SK-N-SH (cell line): ENCODE measurements around the gene WDR48.

ENCODE experiments used
- ELF1 ChIP-seq: IDR thresholded peaks from 2 replicates; pipeline ENCODE4 v1.4.0; 2012
- EP300 ChIP-seq, 2 experiments: IDR thresholded peaks; 2 replicates each; pipeline versions ENCODE4 v1.4.0 to v1.6.1; 2012; ENCODE audit warnings: borderline replicate concordance in 1 of 2, low read depth in 1 of 2, low read length in 1 of 2
- EZH2phosphoT487 ChIP-seq: fragments of 200-600 bp; sonication (generic); IDR thresholded peaks from 2 replicates; pipeline ENCODE4 v1.6.1; 2017; ENCODE audit warnings: low read depth, mixed run types, mild to moderate bottlenecking, antibody characterized with exemption, moderate library complexity, borderline replicate concordance
- MEF2A ChIP-seq: IDR thresholded peaks from 2 replicates; pipeline ENCODE4 v1.4.0; 2012; ENCODE audit warnings: low read depth, borderline replicate concordance
- POLR2AphosphoS5 ChIP-seq: IDR thresholded peaks from 2 replicates; pipeline ENCODE4 v1.6.1; 2012; ENCODE audit warnings: low read depth, low read length
- RCOR1 ChIP-seq: fragments of 150-350 bp; IDR thresholded peaks from 2 replicates; pipeline ENCODE4 v1.6.1; 2017; ENCODE audit warnings: antibody characterized with exemption, low read length
- RFX5 ChIP-seq: IDR thresholded peaks from 2 replicates; pipeline ENCODE4 v1.6.1; 2012; ENCODE audit warnings: mild to moderate bottlenecking, improper control_type of control experiment, low read length
- SIN3A ChIP-seq: IDR thresholded peaks from 2 replicates; pipeline ENCODE4 v1.6.1; 2012; ENCODE audit warnings: low read depth, mild to moderate bottlenecking, low read length, moderate library complexity, borderline replicate concordance
- TF ChIP-seq, protein P1 (sequence below): fragments of 200-600 bp; sonication (generic); IDR thresholded peaks from 2 replicates; pipeline ENCODE4 v1.6.1; 2017; ENCODE audit warnings: antibody characterized with exemption, mild to moderate bottlenecking, moderate library complexity
- TF ChIP-seq, protein P2 (sequence below): fragments of 150-350 bp; IDR thresholded peaks from 2 replicates; pipeline ENCODE4 v1.6.1; 2017; ENCODE audit warnings: antibody characterized with exemption, low read length, low read depth, borderline replicate concordance
- TF ChIP-seq, protein P3 (sequence below): IDR thresholded peaks from 2 replicates; pipeline ENCODE4 v1.4.0; 2012; ENCODE audit warnings: low read depth, borderline replicate concordance
- TF ChIP-seq, protein P4 (sequence below): IDR thresholded peaks from 2 replicates; pipeline ENCODE4 v1.4.0; 2012; ENCODE audit warnings: low read depth, borderline replicate concordance

DNA sequence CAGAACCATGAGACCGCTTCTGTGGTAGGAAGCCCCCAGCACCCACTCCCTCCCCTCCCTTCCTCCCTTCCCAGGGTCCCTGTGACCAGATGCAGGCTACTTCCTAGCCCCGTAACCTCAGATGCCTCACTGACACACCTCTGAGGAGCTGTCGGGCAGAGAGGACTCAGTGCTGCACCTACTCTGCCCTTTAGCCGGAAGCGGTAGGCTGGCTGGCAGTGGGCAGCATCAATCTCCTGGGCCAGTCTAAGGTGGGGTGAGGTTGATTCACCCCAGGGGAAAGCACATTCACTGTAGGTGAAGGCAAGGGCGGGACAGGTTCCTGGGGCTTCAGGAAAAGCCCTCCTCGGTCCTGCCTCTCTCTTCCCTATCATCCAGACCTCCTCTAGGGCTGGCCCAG is 82.5 kb downstream of the WDR48 start:
- TF ChIP-seq POLR2AphosphoS5 (no peak), SIN3A (no peak), RCOR1 (no peak), ELF1 (no peak), RFX5 (no peak), MEF2A (no peak), EP300 (IDR thresholded peaks at IDR 0.05; ENCODE audit: borderline replicate concordance in 1 of 2, low read depth in 1 of 2, low read length in 1 of 2) (no peak), EZH2phosphoT487 (no peak)
- TF ChIP-seq, protein P1, sequence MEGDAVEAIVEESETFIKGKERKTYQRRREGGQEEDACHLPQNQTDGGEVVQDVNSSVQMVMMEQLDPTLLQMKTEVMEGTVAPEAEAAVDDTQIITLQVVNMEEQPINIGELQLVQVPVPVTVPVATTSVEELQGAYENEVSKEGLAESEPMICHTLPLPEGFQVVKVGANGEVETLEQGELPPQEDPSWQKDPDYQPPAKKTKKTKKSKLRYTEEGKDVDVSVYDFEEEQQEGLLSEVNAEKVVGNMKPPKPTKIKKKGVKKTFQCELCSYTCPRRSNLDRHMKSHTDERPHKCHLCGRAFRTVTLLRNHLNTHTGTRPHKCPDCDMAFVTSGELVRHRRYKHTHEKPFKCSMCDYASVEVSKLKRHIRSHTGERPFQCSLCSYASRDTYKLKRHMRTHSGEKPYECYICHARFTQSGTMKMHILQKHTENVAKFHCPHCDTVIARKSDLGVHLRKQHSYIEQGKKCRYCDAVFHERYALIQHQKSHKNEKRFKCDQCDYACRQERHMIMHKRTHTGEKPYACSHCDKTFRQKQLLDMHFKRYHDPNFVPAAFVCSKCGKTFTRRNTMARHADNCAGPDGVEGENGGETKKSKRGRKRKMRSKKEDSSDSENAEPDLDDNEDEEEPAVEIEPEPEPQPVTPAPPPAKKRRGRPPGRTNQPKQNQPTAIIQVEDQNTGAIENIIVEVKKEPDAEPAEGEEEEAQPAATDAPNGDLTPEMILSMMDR, result no peak
- TF ChIP-seq, protein P2, sequence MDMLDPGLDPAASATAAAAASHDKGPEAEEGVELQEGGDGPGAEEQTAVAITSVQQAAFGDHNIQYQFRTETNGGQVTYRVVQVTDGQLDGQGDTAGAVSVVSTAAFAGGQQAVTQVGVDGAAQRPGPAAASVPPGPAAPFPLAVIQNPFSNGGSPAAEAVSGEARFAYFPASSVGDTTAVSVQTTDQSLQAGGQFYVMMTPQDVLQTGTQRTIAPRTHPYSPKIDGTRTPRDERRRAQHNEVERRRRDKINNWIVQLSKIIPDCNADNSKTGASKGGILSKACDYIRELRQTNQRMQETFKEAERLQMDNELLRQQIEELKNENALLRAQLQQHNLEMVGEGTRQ, result no peak
- TF ChIP-seq, protein P3, sequence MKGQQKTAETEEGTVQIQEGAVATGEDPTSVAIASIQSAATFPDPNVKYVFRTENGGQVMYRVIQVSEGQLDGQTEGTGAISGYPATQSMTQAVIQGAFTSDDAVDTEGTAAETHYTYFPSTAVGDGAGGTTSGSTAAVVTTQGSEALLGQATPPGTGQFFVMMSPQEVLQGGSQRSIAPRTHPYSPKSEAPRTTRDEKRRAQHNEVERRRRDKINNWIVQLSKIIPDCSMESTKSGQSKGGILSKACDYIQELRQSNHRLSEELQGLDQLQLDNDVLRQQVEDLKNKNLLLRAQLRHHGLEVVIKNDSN, result no peak
- TF ChIP-seq, protein P4, sequence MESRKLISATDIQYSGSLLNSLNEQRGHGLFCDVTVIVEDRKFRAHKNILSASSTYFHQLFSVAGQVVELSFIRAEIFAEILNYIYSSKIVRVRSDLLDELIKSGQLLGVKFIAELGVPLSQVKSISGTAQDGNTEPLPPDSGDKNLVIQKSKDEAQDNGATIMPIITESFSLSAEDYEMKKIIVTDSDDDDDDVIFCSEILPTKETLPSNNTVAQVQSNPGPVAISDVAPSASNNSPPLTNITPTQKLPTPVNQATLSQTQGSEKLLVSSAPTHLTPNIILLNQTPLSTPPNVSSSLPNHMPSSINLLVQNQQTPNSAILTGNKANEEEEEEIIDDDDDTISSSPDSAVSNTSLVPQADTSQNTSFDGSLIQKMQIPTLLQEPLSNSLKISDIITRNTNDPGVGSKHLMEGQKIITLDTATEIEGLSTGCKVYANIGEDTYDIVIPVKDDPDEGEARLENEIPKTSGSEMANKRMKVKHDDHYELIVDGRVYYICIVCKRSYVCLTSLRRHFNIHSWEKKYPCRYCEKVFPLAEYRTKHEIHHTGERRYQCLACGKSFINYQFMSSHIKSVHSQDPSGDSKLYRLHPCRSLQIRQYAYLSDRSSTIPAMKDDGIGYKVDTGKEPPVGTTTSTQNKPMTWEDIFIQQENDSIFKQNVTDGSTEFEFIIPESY, result no peak
